K562 (cell line): ENCODE data around the gene TMEM107. TPM values are rescaled to one million over a fixed set of nuclear protein-coding genes. Genes with fewer than 3 reads are reported as not detected.

Experiments
- ATAC-seq: fragments of 200-7000 bp; cut with Tn5 transposase; 3 replicates; pipeline ENCODE4 v1.9.1; 2020; ENCODE audit warnings: moderate library complexity
- BruUV-seq: library from RNA; stranded (reverse); fragments of 400-500 nt; replicated peaks from 2 replicates; lab custom pipeline; 2021; lab: Mats Ljungman, UMichigan
- CTCF ChIA-PET: fragments of 300-600 bp; formaldehyde crosslinking; extraction: SDS; loops from one replicate; lab custom pipeline; 2021; ENCODE audit warnings: low intra/inter-chr PET ratio; lab: Yijun Ruan, JAX
- POLR2A ChIA-PET: fragments of 300-600, 350-650 bp; sonication (Branson Sonifier 250); formaldehyde crosslinking; extraction: SDS; loops from one replicate; lab custom pipeline; 2021; ENCODE audit warnings: antibody characterized with exemption, inconsistent platforms; lab: Yijun Ruan, JAX
- DNase-seq, 4 experiments: peaks; one replicate each; pipeline versions ENCODE4 v3.0.0 to v3.0.0-alpha.2; 2011 to 2018; ENCODE audit warnings: low spot score in 3 of 4, mixed read lengths in 3 of 4; ENCODE audit errors: extremely low read depth in 1 of 4
- FAIRE-seq: peaks from 2 replicates; lab custom pipeline; 2011; peaks lifted over from hg19 to GRCh38; lab: Jason Lieb, UNC
- H2AFZ ChIP-seq: 2 replicates; pipeline ENCODE4 v1.6.0; 2011; ENCODE audit warnings: low read depth, low read length, control low read depth, inconsistent platforms
- H3K27ac ChIP-seq: fragments of 200-600 bp; 3 replicates; pipeline ENCODE4 v1.8.0; 2011; ENCODE audit warnings: low read depth, mild to moderate bottlenecking, control low read depth, inconsistent platforms, low read length, moderate library complexity, mixed read lengths; ENCODE audit errors: extremely low read depth
- H3K27me3 ChIP-seq, 2 experiments: fragments of 300-600 bp in 1 of 2; 2 replicates in 1 of 2; 3 replicates in 1 of 2; pipeline versions ENCODE4 v1.6.0 to v1.8.0; 2011; ENCODE audit warnings: inconsistent platforms in 2 of 2, low read length in 2 of 2, mild to moderate bottlenecking in 1 of 2, mixed read lengths in 1 of 2, moderate library complexity in 1 of 2; ENCODE audit not compliant: control insufficient read depth in 2 of 2, insufficient read depth in 2 of 2
- H3K36me3 ChIP-seq: fragments of 300-600 bp; 3 replicates; pipeline ENCODE4 v1.8.0; 2011; ENCODE audit warnings: mild to moderate bottlenecking, low read length, inconsistent platforms; ENCODE audit not compliant: control insufficient read depth, insufficient read depth
- H3K4me1 ChIP-seq, 2 experiments: fragments of 200-600 bp in 1 of 2; replicated peaks in 1 of 2; 2 replicates in 1 of 2; 3 replicates in 1 of 2; pipeline versions ENCODE4 v1.5.1 to v1.8.0; 2011; ENCODE audit warnings: inconsistent platforms in 2 of 2, low read length in 2 of 2, mild to moderate bottlenecking in 1 of 2, mixed read lengths in 1 of 2, moderate library complexity in 1 of 2; ENCODE audit not compliant: control insufficient read depth in 2 of 2, insufficient read depth in 2 of 2
- H3K4me2 ChIP-seq: 2 replicates; pipeline ENCODE4 v1.6.1; 2011; ENCODE audit warnings: low read length, control low read depth, inconsistent platforms, mixed read lengths; ENCODE audit not compliant: insufficient read depth
- H3K4me3 ChIP-seq: fragments of 200-600 bp; sonication (generic), shearing (Covaris generic); 2 replicates; pipeline ENCODE4 v1.5.1; 2016; ENCODE audit warnings: control low read depth, inconsistent platforms
- H3K79me2 ChIP-seq: fragments of 200-600 bp; 3 replicates; pipeline ENCODE4 v1.8.0; 2011; ENCODE audit warnings: low read length, inconsistent platforms; ENCODE audit not compliant: control insufficient read depth, insufficient read depth
- H3K9ac ChIP-seq, 2 experiments: 2 replicates each; pipeline versions ENCODE4 v1.6.0 to v1.6.1; 2011; ENCODE audit warnings: low read depth in 2 of 2, low read length in 2 of 2, control low read depth in 1 of 2, inconsistent platforms in 1 of 2, mild to moderate bottlenecking in 1 of 2, mixed read lengths in 1 of 2; ENCODE audit not compliant: insufficient read depth in 1 of 2
- H3K9me1 ChIP-seq: one replicate; pipeline ENCODE4 v1.6.0; 2011; ENCODE audit warnings: inconsistent platforms, mild to moderate bottlenecking, low read length, moderate library complexity; ENCODE audit not compliant: control insufficient read depth, insufficient read depth
- H3K9me3 ChIP-seq: replicated peaks from 2 replicates; pipeline ENCODE4 v1.5.1; 2011; ENCODE audit warnings: low read depth, low read length, inconsistent platforms; ENCODE audit not compliant: control insufficient read depth, insufficient read depth
- H4K20me1 ChIP-seq: replicated peaks from 2 replicates; pipeline ENCODE4 v1.6.1; 2011; ENCODE audit warnings: low read length, inconsistent platforms, mixed read lengths; ENCODE audit not compliant: control insufficient read depth, insufficient read depth
- CHCHD3 ChIP-seq: fragments of 250-450 bp; sonication (Bioruptor Pico); IDR thresholded peaks from 2 replicates; pipeline ENCODE4 v2.1.2; 2022; ENCODE audit warnings: mild to moderate bottlenecking
- DMBX1 ChIP-seq: fragments of 250-450 bp; sonication (Bioruptor Pico); IDR thresholded peaks from 2 replicates; pipeline ENCODE4 v1.8.0; 2022; ENCODE audit warnings: inconsistent platforms, mild to moderate bottlenecking, moderate library complexity, borderline replicate concordance
- HNRNPL ChIP-seq: fragments of 200-400 bp; formaldehyde crosslinking; IDR thresholded peaks from 2 replicates; pipeline ENCODE4 v1.6.1; 2017; ENCODE audit warnings: low read depth, mild to moderate bottlenecking, low read length
- KDM2B ChIP-seq: fragments of 250-450 bp; sonication (Bioruptor Pico); IDR thresholded peaks from 2 replicates; pipeline ENCODE4 v1.8.0; 2021; ENCODE audit warnings: mild to moderate bottlenecking, moderate library complexity
- LARP7 ChIP-seq: fragments of 450-650 bp; IDR thresholded peaks from 2 replicates; pipeline ENCODE4 v1.6.1; 2016
- NFE2L1 ChIP-seq: fragments of 450-650 bp; IDR thresholded peaks from 2 replicates; pipeline ENCODE4 v1.6.1; 2016; ENCODE audit warnings: missing genetic modification characterization, low read depth, mild to moderate bottlenecking, missing compliant biosample characterization, moderate library complexity, borderline replicate concordance
- TCF7 ChIP-seq: sonication (generic); IDR thresholded peaks from 2 replicates; pipeline ENCODE4 v1.6.1; 2016; ENCODE audit warnings: antibody characterized with exemption, borderline replicate concordance
- ZFP30 ChIP-seq: fragments of 250-450 bp; sonication (Bioruptor Pico); IDR thresholded peaks from 2 replicates; pipeline ENCODE4 v1.8.0; 2022; ENCODE audit warnings: moderate library complexity, mild to moderate bottlenecking, inconsistent platforms, borderline replicate concordance
- ZNF311 ChIP-seq: fragments of 250-450 bp; sonication (Bioruptor Pico); IDR thresholded peaks from 2 replicates; pipeline ENCODE4 v1.4.0; 2020; ENCODE audit warnings: mild to moderate bottlenecking, moderate library complexity
- WGBS: fragments of 100-300 bp; shearing (Covaris generic); methylation state at CpG from one replicate; pipeline ENCODE4 v1.1.6; 2016; ENCODE audit warnings: low coverage, mixed read lengths; ENCODE audit not compliant: insufficient coverage; ENCODE audit errors: missing lambda C conversion rate; 5-methylcytosine and 5-hydroxymethylcytosine counted together
- in situ Hi-C: fragments of 300-500 bp; cut with MboI; formaldehyde crosslinking; loops from 4 replicates; pipeline ENCODE4 v1.15.0; 2018; ENCODE audit warnings: inconsistent platforms, mixed read lengths
- intact Hi-C: fragments of 100-400 bp; cut with micrococcal nuclease; formaldehyde crosslinking; loops from 2 replicates; pipeline ENCODE4 v1.14.2; 2022
- polyA plus RNA-seq, 8 experiments: library from polyadenylated mRNA; depleted of rRNA in 4 of 8; stranded (reverse) in 5 of 8; unstranded in 3 of 8; fragments of >200 nt; fragmentation: Nextera tagmentation in 2 of 8; fragmentation: Illumina TruSeq in 1 of 8; extraction: Ambion mirVana in 2 of 8; extraction: Trizol in 1 of 8; gene quantifications; 2 replicates each; pipeline versions ENCODE4 v1.2.1 to v1.2.3, GENCODE V29; 2011 to 2014; ENCODE audit warnings: inconsistent platforms in 1 of 8, missing spikeins in 1 of 8
- total RNA-seq, 7 experiments: library from RNA; depleted of rRNA in 6 of 7; stranded (reverse); fragments of >200 nt in 6 of 7; fragmentation: Illumina TruSeq in 2 of 7; extraction: Trizol in 2 of 7; gene quantifications; 2 replicates each; pipeline versions ENCODE4 v1.2.1 to v1.2.3, GENCODE V29; 2011 to 2021; ENCODE audit warnings: low replicate concordance in 1 of 7
- TF ChIP-seq, protein P1 (sequence below): sonication (generic); formaldehyde crosslinking; IDR thresholded peaks from 2 replicates; pipeline ENCODE4 v1.8.1; 2023; ENCODE audit warnings: mild to moderate bottlenecking, missing genetic modification reagents, moderate library complexity
- TF ChIP-seq, protein P2 (sequence below): fragments of 250-450 bp; sonication (Bioruptor Pico); IDR thresholded peaks from 2 replicates; pipeline ENCODE4 v1.8.0; 2022; ENCODE audit warnings: inconsistent platforms, mild to moderate bottlenecking, moderate library complexity, borderline replicate concordance
- TF ChIP-seq, protein P3 (sequence below): fragments of 150-350 bp; conservative IDR thresholded peaks from 2 replicates; pipeline ENCODE4 v1.6.1; 2014; ENCODE audit warnings: low read length

TMEM107 gene
- total and polyA plus RNA-seq, 9 of the 15 experiments (the other 6 are each of a cell fraction or from before 2014, with no cell fraction given) = 7.1 to 26.2 (median 16.9) TPM

DNA sequence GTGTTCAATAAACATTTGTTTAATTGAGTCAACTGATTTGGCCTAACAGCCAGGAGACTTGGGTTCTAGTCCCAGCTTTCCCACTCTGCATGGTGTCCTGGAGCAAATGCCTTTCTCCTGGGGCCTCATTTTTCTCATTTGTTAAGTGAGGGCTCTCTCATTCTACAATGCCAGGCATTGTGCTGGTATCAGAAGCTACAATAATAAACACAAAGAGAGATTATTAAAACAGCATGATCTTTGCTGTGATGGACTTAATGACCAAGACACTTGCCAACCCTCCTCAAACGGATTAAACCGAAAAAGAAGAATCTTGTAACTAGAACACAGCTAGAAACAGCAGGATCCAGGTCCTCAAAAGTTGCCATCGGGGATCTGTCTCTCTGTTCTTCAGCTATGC, 8.7 kb downstream of the TMEM107 start:
- BruUV-seq = no TSS peak
- DNase-seq (no peak), FAIRE-seq (no peak), ATAC-seq (no peak)
- Histone ChIP-seq H3K79me2 (peaks cover 2% of the 10 kb centered on the region), H3K9ac (no peak overlapping the region), H3K4me3 (no peak overlapping the region), H4K20me1 (no peaks in the 10 kb centered on the region), H3K36me3 (no peaks in the 10 kb centered on the region), H3K9me3 (no peaks in the 10 kb centered on the region), H3K9me1 (no peaks in the 10 kb centered on the region), H3K27me3 (no peaks in the 10 kb centered on the region), H2AFZ (no peak overlapping the region), H3K4me1 (peaks cover 17 to 45% of the 10 kb centered on the region in 2 experiments), H3K4me2 (no peak overlapping the region), H3K27ac (no peak overlapping the region)
- in situ Hi-C loops (no loop called here), intact Hi-C loops (no loop called here)
- CTCF ChIA-PET = no interaction called here
- 33% methylated on average over 3 of the region's 3 CpGs for WGBS
- POLR2A ChIA-PET = interaction anchor here (1.2 kb wide), 1 partner anchor 9 kb away, joined by 4 read pairs; no protein-coding TSS in a partner anchor
- TF ChIP-seq, protein P1, sequence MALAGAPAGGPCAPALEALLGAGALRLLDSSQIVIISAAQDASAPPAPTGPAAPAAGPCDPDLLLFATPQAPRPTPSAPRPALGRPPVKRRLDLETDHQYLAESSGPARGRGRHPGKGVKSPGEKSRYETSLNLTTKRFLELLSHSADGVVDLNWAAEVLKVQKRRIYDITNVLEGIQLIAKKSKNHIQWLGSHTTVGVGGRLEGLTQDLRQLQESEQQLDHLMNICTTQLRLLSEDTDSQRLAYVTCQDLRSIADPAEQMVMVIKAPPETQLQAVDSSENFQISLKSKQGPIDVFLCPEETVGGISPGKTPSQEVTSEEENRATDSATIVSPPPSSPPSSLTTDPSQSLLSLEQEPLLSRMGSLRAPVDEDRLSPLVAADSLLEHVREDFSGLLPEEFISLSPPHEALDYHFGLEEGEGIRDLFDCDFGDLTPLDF = no peak
- TF ChIP-seq LARP7 (no peak), CHCHD3 (CRISPR knock-in tag) (no peak), KDM2B (CRISPR knock-in tag) (no peak), ZFP30 (CRISPR knock-in tag) (no peak), ZNF311 (CRISPR knock-in tag) (no peak), NFE2L1 (no peak), DMBX1 (CRISPR knock-in tag) (no peak), HNRNPL (no peak), TCF7 (no peak)
- TF ChIP-seq, protein P2, sequence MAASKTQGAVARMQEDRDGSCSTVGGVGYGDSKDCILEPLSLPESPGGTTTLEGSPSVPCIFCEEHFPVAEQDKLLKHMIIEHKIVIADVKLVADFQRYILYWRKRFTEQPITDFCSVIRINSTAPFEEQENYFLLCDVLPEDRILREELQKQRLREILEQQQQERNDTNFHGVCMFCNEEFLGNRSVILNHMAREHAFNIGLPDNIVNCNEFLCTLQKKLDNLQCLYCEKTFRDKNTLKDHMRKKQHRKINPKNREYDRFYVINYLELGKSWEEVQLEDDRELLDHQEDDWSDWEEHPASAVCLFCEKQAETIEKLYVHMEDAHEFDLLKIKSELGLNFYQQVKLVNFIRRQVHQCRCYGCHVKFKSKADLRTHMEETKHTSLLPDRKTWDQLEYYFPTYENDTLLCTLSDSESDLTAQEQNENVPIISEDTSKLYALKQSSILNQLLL (CRISPR knock-in tag) = no peak
- TF ChIP-seq, protein P3, sequence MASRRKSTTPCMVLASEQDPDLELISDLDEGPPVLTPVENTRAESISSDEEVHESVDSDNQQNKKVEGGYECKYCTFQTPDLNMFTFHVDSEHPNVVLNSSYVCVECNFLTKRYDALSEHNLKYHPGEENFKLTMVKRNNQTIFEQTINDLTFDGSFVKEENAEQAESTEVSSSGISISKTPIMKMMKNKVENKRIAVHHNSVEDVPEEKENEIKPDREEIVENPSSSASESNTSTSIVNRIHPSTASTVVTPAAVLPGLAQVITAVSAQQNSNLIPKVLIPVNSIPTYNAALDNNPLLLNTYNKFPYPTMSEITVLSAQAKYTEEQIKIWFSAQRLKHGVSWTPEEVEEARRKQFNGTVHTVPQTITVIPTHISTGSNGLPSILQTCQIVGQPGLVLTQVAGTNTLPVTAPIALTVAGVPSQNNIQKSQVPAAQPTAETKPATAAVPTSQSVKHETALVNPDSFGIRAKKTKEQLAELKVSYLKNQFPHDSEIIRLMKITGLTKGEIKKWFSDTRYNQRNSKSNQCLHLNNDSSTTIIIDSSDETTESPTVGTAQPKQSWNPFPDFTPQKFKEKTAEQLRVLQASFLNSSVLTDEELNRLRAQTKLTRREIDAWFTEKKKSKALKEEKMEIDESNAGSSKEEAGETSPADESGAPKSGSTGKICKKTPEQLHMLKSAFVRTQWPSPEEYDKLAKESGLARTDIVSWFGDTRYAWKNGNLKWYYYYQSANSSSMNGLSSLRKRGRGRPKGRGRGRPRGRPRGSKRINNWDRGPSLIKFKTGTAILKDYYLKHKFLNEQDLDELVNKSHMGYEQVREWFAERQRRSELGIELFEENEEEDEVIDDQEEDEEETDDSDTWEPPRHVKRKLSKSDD = no peak
